ENCODE results near the gene ALOX15B. TPM values are rescaled to one million over a fixed set of nuclear protein-coding genes. Genes with fewer than 3 reads are reported as not detected.

ALOX15B gene
- total and polyA plus RNA-seq, 2 of the 13 experiments (the other 11 are each of a cell fraction or from before 2014, with no cell fraction given), result not detected

GRCh38 chr17:8079291-8080207, 40.7 kb downstream of the ALOX15B start (continued):
- TF ChIP-seq PTBP1 (IDR thresholded peaks at IDR 0.05; ENCODE audit: low read depth, low read length, poor library complexity, severe bottlenecking) (no peak), ZNF263 (CRISPR knock-in tag; IDR thresholded peaks at IDR 0.05) (peak; percentile 43), CHD4 (IDR thresholded peaks at IDR 0.05; ENCODE audit: borderline replicate concordance, low read length) (no peak), RCOR2 (CRISPR knock-in tag; IDR thresholded peaks at IDR 0.05) (0 out of 2 replicates have a peak, but pooled peaks have one; percentile 37), SALL2 (CRISPR knock-in tag; IDR thresholded peaks at IDR 0.05) (no peak), AHR (CRISPR knock-in tag; IDR thresholded peaks at IDR 0.05) (0 out of 2 replicates have a peak, but pooled peaks have one; percentile 23), DPF2 (CRISPR knock-in tag; IDR thresholded peaks at IDR 0.05; ENCODE audit: borderline replicate concordance, low read depth) (no peak), TARDBP (CRISPR knock-in tag; IDR thresholded peaks at IDR 0.05) (no peak), ESRRA (CRISPR knock-in tag; IDR thresholded peaks at IDR 0.05; ENCODE audit: low read depth) (peak; percentile 23; the same call in 1 of the 2 replicates), GATAD2A (CRISPR knock-in tag; IDR thresholded peaks at IDR 0.05) (peak; percentile 46), RNF2 (conservative IDR thresholded peaks at IDR 0.05; ENCODE audit: low read depth) (no peak), RORA (CRISPR knock-in tag; IDR thresholded peaks at IDR 0.05) (no peak), MBD4 (IDR thresholded peaks at IDR 0.05; ENCODE audit: borderline replicate concordance, low read length) (no peak), POLR2G (IDR thresholded peaks at IDR 0.05; ENCODE audit: low read depth, low read length) (peak; percentile 44; the same call in 1 of the 2 replicates), NFE2L1 (CRISPR knock-in tag; IDR thresholded peaks at IDR 0.05; ENCODE audit: borderline replicate concordance) (no peak), ZEB1 (IDR thresholded peaks at IDR 0.05; ENCODE audit: insufficient replicate concordance, low read depth) (no peak), TBX2 (CRISPR knock-in tag; IDR thresholded peaks at IDR 0.05; ENCODE audit: borderline replicate concordance) (peak; percentile 14; the same call in 1 of the 2 replicates), HMGXB4 (CRISPR knock-in tag; IDR thresholded peaks at IDR 0.05; ENCODE audit: borderline replicate concordance in 1 of 2, low read depth in 1 of 2) (peak; percentile 72 to 76), FOSL2 (CRISPR knock-in tag; IDR thresholded peaks at IDR 0.05) (peak; percentile 38; the same call in 1 of the 2 replicates), NR2F1 (CRISPR knock-in tag; IDR thresholded peaks at IDR 0.05) (0 out of 4 replicates have a peak, but pooled peaks of 1 of the 2 experiments have one; percentile 7)
- TF ChIP-seq, protein P1, sequence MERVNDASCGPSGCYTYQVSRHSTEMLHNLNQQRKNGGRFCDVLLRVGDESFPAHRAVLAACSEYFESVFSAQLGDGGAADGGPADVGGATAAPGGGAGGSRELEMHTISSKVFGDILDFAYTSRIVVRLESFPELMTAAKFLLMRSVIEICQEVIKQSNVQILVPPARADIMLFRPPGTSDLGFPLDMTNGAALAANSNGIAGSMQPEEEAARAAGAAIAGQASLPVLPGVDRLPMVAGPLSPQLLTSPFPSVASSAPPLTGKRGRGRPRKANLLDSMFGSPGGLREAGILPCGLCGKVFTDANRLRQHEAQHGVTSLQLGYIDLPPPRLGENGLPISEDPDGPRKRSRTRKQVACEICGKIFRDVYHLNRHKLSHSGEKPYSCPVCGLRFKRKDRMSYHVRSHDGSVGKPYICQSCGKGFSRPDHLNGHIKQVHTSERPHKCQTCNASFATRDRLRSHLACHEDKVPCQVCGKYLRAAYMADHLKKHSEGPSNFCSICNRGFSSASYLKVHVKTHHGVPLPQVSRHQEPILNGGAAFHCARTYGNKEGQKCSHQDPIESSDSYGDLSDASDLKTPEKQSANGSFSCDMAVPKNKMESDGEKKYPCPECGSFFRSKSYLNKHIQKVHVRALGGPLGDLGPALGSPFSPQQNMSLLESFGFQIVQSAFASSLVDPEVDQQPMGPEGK (CRISPR knock-in tag; IDR thresholded peaks at IDR 0.05), result peak; percentile 66
- TF ChIP-seq, protein P2, sequence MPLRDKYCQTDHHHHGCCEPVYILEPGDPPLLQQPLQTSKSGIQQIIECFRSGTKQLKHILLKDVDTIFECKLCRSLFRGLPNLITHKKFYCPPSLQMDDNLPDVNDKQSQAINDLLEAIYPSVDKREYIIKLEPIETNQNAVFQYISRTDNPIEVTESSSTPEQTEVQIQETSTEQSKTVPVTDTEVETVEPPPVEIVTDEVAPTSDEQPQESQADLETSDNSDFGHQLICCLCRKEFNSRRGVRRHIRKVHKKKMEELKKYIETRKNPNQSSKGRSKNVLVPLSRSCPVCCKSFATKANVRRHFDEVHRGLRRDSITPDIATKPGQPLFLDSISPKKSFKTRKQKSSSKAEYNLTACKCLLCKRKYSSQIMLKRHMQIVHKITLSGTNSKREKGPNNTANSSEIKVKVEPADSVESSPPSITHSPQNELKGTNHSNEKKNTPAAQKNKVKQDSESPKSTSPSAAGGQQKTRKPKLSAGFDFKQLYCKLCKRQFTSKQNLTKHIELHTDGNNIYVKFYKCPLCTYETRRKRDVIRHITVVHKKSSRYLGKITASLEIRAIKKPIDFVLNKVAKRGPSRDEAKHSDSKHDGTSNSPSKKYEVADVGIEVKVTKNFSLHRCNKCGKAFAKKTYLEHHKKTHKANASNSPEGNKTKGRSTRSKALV (CRISPR knock-in tag; IDR thresholded peaks at IDR 0.05), result peak; percentile 28; the same call in 1 of the 2 replicates
